ENCODE measurements around the gene PPP2R3B.

- TF ChIP-seq CTCF (IDR thresholded peaks at IDR 0.05), result no peak
- no peak for TF ChIP-seq POLR2A (IDR thresholded peaks at IDR 0.05)
- no peak for TF ChIP-seq POLR2AphosphoS5 (IDR thresholded peaks at IDR 0.05)
These were observed 26.1 kb downstream of the PPP2R3B start for GRCh38 chrX:360496-361150.
